Caco-2 (cell line): ENCODE data around the gene DNAJC17. TPM values are rescaled to one million over a fixed set of nuclear protein-coding genes. Genes with fewer than 3 reads are reported as not detected.

ENCODE experiments used
- BruUV-seq: library from RNA; stranded (reverse); fragments of 400-500 nt; replicated peaks from 2 replicates; lab custom pipeline; 2021; lab: Mats Ljungman, UMichigan
- CTCF ChIA-PET: fragments of 300-600 bp; sonication (Branson Sonifier 250); formaldehyde crosslinking; loops from one replicate; lab custom pipeline; 2022; ENCODE audit warnings: antibody characterized with exemption; lab: Charles Lee
- POLR2A ChIA-PET: fragments of 300-600 bp; sonication (Branson Sonifier 250); formaldehyde crosslinking; loops from one replicate; lab custom pipeline; 2022; ENCODE audit warnings: antibody characterized with exemption; lab: Charles Lee
- DNase-seq, 2 experiments: peaks; one replicate each; pipeline versions ENCODE4 v3.0.0 to v3.0.0-alpha.2; 2020 to 2022
- H3K27me3 ChIP-seq: replicated peaks from 2 replicates; pipeline ENCODE4 v1.6.0; 2011; ENCODE audit warnings: low read length; ENCODE audit not compliant: control insufficient read depth, insufficient read depth
- H3K36me3 ChIP-seq: 2 replicates; pipeline ENCODE4 v1.5.1; 2011; ENCODE audit warnings: low read length; ENCODE audit not compliant: control insufficient read depth, insufficient read depth
- H3K4me1 ChIP-seq: fragments of 250-450 bp; sonication (Bioruptor Pico); 2 replicates; pipeline ENCODE4 v1.5.1; 2020; ENCODE audit warnings: mild to moderate bottlenecking
- H3K4me3 ChIP-seq: 2 replicates; pipeline ENCODE4 v1.5.1; 2011; ENCODE audit warnings: low read depth, mild to moderate bottlenecking, control low read depth, low read length
- H3K9me3 ChIP-seq: fragments of 250-450 bp; sonication (Bioruptor Pico); 2 replicates; pipeline ENCODE4 v1.5.1; 2020; ENCODE audit warnings: mild to moderate bottlenecking, moderate library complexity
- H3K27ac Mint-ChIP-seq: one replicate; pipeline ENCODE4 v1.8.0; 2022; ENCODE audit warnings: mixed read lengths; ENCODE audit not compliant: unreplicated experiment
- H3K27me3 Mint-ChIP-seq: one replicate; pipeline ENCODE4 v1.8.0; 2022; ENCODE audit warnings: mixed read lengths; ENCODE audit not compliant: insufficient read depth, unreplicated experiment
- H3K36me3 Mint-ChIP-seq: one replicate; pipeline ENCODE4 v1.8.0; 2022; ENCODE audit warnings: mild to moderate bottlenecking, mixed read lengths; ENCODE audit not compliant: insufficient read depth, unreplicated experiment
- H3K4me1 Mint-ChIP-seq: one replicate; pipeline ENCODE4 v1.8.0; 2022; ENCODE audit warnings: low read depth, mixed read lengths; ENCODE audit not compliant: unreplicated experiment
- H3K4me3 Mint-ChIP-seq: one replicate; pipeline ENCODE4 v1.8.0; 2022; ENCODE audit warnings: mild to moderate bottlenecking, moderate library complexity, mixed read lengths; ENCODE audit not compliant: unreplicated experiment
- H3K9me3 Mint-ChIP-seq: one replicate; pipeline ENCODE4 v1.8.0; 2022; ENCODE audit warnings: mixed read lengths; ENCODE audit not compliant: unreplicated experiment
- CTCF ChIP-seq, 2 experiments: fragments of 200-600 bp in 1 of 2; IDR thresholded peaks; 1 replicate in 1 of 2; 2 replicates in 1 of 2; pipeline versions ENCODE4 v1.5.1 to v1.8.0; 2011 to 2022; ENCODE audit warnings: antibody characterized with exemption in 1 of 2, control low read depth in 1 of 2, inconsistent platforms in 1 of 2, low read depth in 1 of 2, low read length in 1 of 2, mild to moderate bottlenecking in 1 of 2, moderate library complexity in 1 of 2; ENCODE audit not compliant: insufficient read depth in 1 of 2, severe bottlenecking in 1 of 2, unreplicated experiment in 1 of 2
- intact Hi-C: fragments of 100-400 bp; cut with micrococcal nuclease; formaldehyde crosslinking; loops from one replicate; pipeline ENCODE4 v1.10.0; 2022; ENCODE audit not compliant: unreplicated experiment
- total RNA-seq: library from RNA; stranded (reverse); gene quantifications from 2 replicates; pipeline ENCODE4 v1.2.3, GENCODE V29; 2022

The DNAJC17 gene
- total RNA-seq, 1 experiment from 2014 or later = 30.1 TPM

DNA sequence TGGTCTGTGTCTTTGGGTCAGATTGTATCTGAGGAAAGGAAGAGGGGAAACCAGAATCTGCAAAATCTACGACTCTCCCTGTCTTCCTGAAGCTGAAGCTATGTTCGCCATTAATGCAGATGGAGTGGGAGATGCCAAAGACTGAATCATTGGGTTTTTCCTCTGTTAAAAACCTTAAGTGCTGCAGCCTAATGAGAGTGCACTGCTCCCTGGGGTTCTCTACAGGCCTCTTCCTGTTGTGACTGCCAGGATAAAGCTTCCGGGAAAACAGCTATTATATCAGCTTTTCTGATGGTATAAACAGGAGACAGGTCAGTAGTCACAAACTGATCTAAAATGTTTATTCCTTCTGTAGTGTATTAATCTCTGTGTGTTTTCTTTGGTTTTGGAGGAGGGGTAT is 76.2 kb downstream of the DNAJC17 start:
- no peaks in the 10 kb centered on the region for H3K4me1 ChIP-seq
- Mint-ChIP-seq H3K27ac (no peak overlapping the region), H3K4me3 (no peak overlapping the region), H3K4me1 (no peaks in the 10 kb centered on the region), H3K27me3 (no peaks in the 10 kb centered on the region), H3K36me3 (peaks cover 64% of the 10 kb centered on the region), H3K9me3 (no peaks in the 10 kb centered on the region)
- intact Hi-C loops = no loop called here
- H3K27me3 ChIP-seq = no peaks in the 10 kb centered on the region
- no peaks in the 10 kb centered on the region; the same call in 1 of the 2 replicates for H3K36me3 ChIP-seq
- H3K9me3 ChIP-seq = no peaks in the 10 kb centered on the region
- no peak for TF ChIP-seq CTCF (IDR thresholded peaks at IDR 0.05; ENCODE audit: insufficient read depth in 1 of 2, low read depth in 1 of 2, low read length in 1 of 2, severe bottlenecking in 1 of 2, unreplicated experiment in 1 of 2)
- no peak for DNase-seq
- POLR2A ChIA-PET = interaction anchor here (0.6 to 0.7 kb wide), 2 partner anchors 9 to 141 kb away, joined by 4 to 8 read pairs; no protein-coding TSS in a partner anchor
- no peak overlapping the region for H3K4me3 ChIP-seq
- TSS peak; percentile 70 for BruUV-seq
- CTCF ChIA-PET = interaction anchor here (0.8 kb wide), 1 partner anchor 33 kb away, joined by 3 read pairs; no protein-coding TSS in a partner anchor

DNA sequence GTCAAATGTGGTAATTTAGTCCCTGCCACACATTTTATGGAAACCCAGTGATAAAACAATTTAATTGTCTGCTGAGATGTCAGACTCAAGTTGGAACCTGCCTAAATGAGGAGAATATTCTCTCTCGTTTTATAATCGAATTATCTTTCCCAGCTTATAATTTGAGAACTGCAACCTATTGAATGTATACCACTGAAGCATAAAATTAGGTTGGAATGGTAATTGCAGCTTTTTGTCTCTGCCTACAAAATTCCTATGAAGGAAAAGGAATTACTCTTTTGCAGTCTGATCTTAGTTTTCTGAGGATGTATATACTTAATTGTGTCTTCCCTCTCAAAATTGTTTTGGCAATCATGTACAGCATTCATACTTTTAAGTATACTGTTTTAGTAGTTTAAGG is 83.4 kb downstream of the DNAJC17 start:
- no peak for TF ChIP-seq CTCF (IDR thresholded peaks at IDR 0.05; ENCODE audit: insufficient read depth in 1 of 2, low read depth in 1 of 2, low read length in 1 of 2, severe bottlenecking in 1 of 2, unreplicated experiment in 1 of 2)
- H3K36me3 ChIP-seq = no peaks in the 10 kb centered on the region
- no peaks in the 10 kb centered on the region for H3K9me3 ChIP-seq
- DNase-seq = no peak
- Mint-ChIP-seq H3K27ac (no peak overlapping the region), H3K4me3 (no peak overlapping the region), H3K36me3 (peaks cover 49% of the 10 kb centered on the region), H3K9me3 (no peaks in the 10 kb centered on the region), H3K4me1 (no peaks in the 10 kb centered on the region), H3K27me3 (no peaks in the 10 kb centered on the region)
- no peaks in the 10 kb centered on the region for H3K4me1 ChIP-seq
- no peaks in the 10 kb centered on the region for H3K27me3 ChIP-seq
- H3K4me3 ChIP-seq = no peak overlapping the region
- ChIA-PET CTCF (no interaction called here), POLR2A (no interaction called here)
- no TSS peak for BruUV-seq
- intact Hi-C loops = no loop called here

DNA sequence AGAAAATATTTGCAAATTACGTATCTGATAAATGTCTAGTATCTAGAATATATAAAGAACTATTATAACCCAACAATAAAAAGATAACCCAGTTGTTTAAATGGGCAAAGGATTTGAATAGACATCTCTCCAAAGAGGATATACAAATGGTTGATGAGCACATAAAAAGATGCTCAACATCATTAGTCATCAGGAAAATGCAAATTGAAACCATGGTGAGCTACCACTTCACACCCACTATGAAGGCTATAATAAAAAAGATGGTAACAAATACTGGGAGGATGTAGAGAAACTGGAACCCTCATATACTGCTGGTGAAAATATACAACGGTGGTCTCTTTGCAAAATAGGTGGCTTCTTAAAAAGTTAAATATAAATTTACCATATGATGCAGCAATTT is 84.3 kb downstream of the DNAJC17 start:
- DNase-seq = no peak
- Mint-ChIP-seq H3K4me1 (no peaks in the 10 kb centered on the region), H3K27me3 (no peaks in the 10 kb centered on the region), H3K9me3 (no peaks in the 10 kb centered on the region), H3K36me3 (peaks cover 48% of the 10 kb centered on the region), H3K4me3 (no peak overlapping the region), H3K27ac (no peak overlapping the region)
- no peak overlapping the region for H3K4me3 ChIP-seq
- H3K9me3 ChIP-seq = no peaks in the 10 kb centered on the region
- ChIA-PET CTCF (interaction anchor here (0.5 kb wide), 1 partner anchor 139 kb away, joined by 7 read pairs; no protein-coding TSS in a partner anchor), POLR2A (no interaction called here)
- intact Hi-C loops = no loop called here
- no peak for TF ChIP-seq CTCF (IDR thresholded peaks at IDR 0.05; ENCODE audit: insufficient read depth in 1 of 2, low read depth in 1 of 2, low read length in 1 of 2, severe bottlenecking in 1 of 2, unreplicated experiment in 1 of 2)
- BruUV-seq = no TSS peak
- H3K36me3 ChIP-seq = no peaks in the 10 kb centered on the region
- H3K4me1 ChIP-seq = no peaks in the 10 kb centered on the region
- H3K27me3 ChIP-seq = no peaks in the 10 kb centered on the region
